ENCODE results near the gene ARMH3. TPM values are rescaled to one million over a fixed set of nuclear protein-coding genes. Genes with fewer than 3 reads are reported as not detected.

The ARMH3 gene
- total RNA-seq, 1 experiment from 2014 or later, result 12.8 TPM

DNA sequence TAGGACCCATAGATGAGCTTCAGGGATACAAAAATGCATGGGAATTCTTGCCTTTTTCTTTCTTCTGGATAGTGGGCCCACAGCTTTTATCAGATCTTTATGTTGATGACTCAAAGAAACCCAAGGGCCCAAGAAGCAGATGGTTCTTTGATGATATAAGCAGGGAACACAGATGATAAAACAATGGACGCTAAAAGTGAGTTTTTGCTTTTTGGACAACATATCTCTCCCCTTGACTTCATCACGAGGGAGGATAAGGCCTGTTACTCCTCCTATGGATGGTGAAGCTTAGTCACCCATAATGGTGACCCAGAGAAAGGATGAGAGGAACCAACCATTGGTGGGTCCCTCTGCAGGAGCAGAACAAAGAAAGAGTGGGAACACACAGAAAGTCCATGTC, 231.2 kb downstream of the ARMH3 start:
- H3K27ac ChIP-seq, result no peak overlapping the region
- no TSS peak for BruUV-seq (replicated peaks)
- H3K27me3 ChIP-seq (ENCODE audit: insufficient read depth, low read depth), result no peaks in the 10 kb centered on the region
- no peaks in the 10 kb centered on the region for H3K36me3 ChIP-seq (ENCODE audit: low read depth)
- H4K20me1 ChIP-seq (ENCODE audit: insufficient read depth), result no peaks in the 10 kb centered on the region
- H3K9me3 ChIP-seq (ENCODE audit: insufficient read depth, low read depth), result no peaks in the 10 kb centered on the region
- POLR2A ChIA-PET (ENCODE audit: unreplicated experiment), result no interaction called here
- CTCF ChIA-PET, result no interaction called here
- H3F3A ChIP-seq (ENCODE audit: insufficient read depth, low read depth), result no peaks in the 10 kb centered on the region
- H3K79me2 ChIP-seq (ENCODE audit: low read depth), result no peaks in the 10 kb centered on the region; the same call in 1 of the 2 replicates
- H3K4me3 ChIP-seq, result no peak overlapping the region
- intact Hi-C loops (cut with micrococcal nuclease; ENCODE audit: unreplicated experiment), result no loop called here
- no peak overlapping the region for H2AFZ ChIP-seq
- H3K9me2 ChIP-seq (ENCODE audit: insufficient read depth), result no peaks in the 10 kb centered on the region
- peaks cover under 1% of the 10 kb centered on the region; the same call in 1 of the 2 replicates for H3K4me1 ChIP-seq (replicated peaks; ENCODE audit: insufficient read depth)
- TF ChIP-seq EZH2 (IDR thresholded peaks at IDR 0.05; ENCODE audit: low read depth), result no peak
- TF ChIP-seq, protein P1, sequence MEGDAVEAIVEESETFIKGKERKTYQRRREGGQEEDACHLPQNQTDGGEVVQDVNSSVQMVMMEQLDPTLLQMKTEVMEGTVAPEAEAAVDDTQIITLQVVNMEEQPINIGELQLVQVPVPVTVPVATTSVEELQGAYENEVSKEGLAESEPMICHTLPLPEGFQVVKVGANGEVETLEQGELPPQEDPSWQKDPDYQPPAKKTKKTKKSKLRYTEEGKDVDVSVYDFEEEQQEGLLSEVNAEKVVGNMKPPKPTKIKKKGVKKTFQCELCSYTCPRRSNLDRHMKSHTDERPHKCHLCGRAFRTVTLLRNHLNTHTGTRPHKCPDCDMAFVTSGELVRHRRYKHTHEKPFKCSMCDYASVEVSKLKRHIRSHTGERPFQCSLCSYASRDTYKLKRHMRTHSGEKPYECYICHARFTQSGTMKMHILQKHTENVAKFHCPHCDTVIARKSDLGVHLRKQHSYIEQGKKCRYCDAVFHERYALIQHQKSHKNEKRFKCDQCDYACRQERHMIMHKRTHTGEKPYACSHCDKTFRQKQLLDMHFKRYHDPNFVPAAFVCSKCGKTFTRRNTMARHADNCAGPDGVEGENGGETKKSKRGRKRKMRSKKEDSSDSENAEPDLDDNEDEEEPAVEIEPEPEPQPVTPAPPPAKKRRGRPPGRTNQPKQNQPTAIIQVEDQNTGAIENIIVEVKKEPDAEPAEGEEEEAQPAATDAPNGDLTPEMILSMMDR (conservative IDR thresholded peaks at IDR 0.05), result no peak
- no peak overlapping the region for H3K4me2 ChIP-seq
- DNase-seq, result no peak

DNA sequence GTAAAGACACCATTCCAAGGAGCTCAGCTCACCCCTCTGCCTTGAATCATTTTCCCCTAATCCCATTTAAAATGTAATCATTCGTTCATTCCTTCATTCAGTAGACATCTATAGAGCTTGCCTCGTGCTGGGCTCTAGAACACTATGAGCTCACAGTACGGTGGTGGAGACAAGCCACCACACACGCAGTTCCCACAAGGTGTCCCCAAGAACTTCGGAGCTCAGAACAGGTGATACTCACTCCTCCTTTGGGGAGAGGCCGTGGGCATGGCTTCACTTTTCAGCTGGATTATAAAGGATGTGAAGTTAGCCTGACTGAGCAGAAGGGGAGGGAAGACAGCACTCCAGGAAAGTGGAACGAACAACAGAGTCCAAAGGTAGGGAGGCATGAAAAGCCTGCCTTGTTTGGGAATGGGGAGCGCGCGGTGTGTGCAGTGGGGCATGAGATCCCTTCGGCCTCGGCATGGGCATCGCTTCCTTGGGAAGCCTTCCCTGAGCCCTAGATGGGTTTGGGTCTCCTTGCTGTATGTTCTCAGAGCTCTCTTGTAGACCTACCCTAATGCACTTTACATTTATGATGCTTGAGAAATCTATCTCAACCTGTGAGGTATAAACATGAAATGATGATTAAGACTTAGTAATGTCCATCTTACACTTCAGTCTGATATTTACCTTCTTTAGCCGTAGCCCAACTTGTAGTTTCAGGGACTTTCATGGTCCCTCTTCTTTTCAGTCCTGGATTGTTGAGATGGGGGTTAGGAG, 236.9 kb downstream of the ARMH3 start:
- no TSS peak for BruUV-seq (replicated peaks)
- peak overlapping the region; percentile 73 for H3K27ac ChIP-seq
- intact Hi-C loops (cut with micrococcal nuclease; ENCODE audit: unreplicated experiment), result loop anchor here (2.0 kb wide), 1 partner anchor 238 kb away; the partner anchor contains the start of gene ARMH3
- no peaks in the 10 kb centered on the region for H3K27me3 ChIP-seq (ENCODE audit: insufficient read depth, low read depth)
- TF ChIP-seq, protein P1 (conservative IDR thresholded peaks at IDR 0.05), result no peak
- TF ChIP-seq EZH2 (IDR thresholded peaks at IDR 0.05; ENCODE audit: low read depth), result no peak
- ChIA-PET CTCF (interaction anchor here (0.5 kb wide), 1 partner anchor 310 kb away, joined by 5 read pairs; no protein-coding TSS in a partner anchor), POLR2A (ENCODE audit: unreplicated experiment) (interaction anchor here (0.5 to 0.6 kb wide), 5 partner anchors 10 to 685 kb away, joined by 3 to 9 read pairs (median 3); partner anchors contain the start of gene SUFU)
- no peaks in the 10 kb centered on the region for H3K9me2 ChIP-seq (ENCODE audit: insufficient read depth)
- H2AFZ ChIP-seq, result peak overlapping the region; percentile 76
- no peaks in the 10 kb centered on the region for H3K9me3 ChIP-seq (ENCODE audit: insufficient read depth, low read depth)
- H3K36me3 ChIP-seq (ENCODE audit: low read depth), result no peaks in the 10 kb centered on the region
- H4K20me1 ChIP-seq (ENCODE audit: insufficient read depth), result peaks cover 33% of the 10 kb centered on the region
- peaks cover 25% of the 10 kb centered on the region for H3K4me1 ChIP-seq (replicated peaks; ENCODE audit: insufficient read depth)
- peak overlapping the region; percentile 65 for H3K4me3 ChIP-seq
- peaks cover 8% of the 10 kb centered on the region; the same call in 1 of the 2 replicates for H3F3A ChIP-seq (ENCODE audit: insufficient read depth, low read depth)
- H3K79me2 ChIP-seq (ENCODE audit: low read depth), result peaks cover 41% of the 10 kb centered on the region
- peak in 1 of 2 experiments; percentile 59 for DNase-seq
- peak overlapping the region; percentile 89 for H3K4me2 ChIP-seq

DNA sequence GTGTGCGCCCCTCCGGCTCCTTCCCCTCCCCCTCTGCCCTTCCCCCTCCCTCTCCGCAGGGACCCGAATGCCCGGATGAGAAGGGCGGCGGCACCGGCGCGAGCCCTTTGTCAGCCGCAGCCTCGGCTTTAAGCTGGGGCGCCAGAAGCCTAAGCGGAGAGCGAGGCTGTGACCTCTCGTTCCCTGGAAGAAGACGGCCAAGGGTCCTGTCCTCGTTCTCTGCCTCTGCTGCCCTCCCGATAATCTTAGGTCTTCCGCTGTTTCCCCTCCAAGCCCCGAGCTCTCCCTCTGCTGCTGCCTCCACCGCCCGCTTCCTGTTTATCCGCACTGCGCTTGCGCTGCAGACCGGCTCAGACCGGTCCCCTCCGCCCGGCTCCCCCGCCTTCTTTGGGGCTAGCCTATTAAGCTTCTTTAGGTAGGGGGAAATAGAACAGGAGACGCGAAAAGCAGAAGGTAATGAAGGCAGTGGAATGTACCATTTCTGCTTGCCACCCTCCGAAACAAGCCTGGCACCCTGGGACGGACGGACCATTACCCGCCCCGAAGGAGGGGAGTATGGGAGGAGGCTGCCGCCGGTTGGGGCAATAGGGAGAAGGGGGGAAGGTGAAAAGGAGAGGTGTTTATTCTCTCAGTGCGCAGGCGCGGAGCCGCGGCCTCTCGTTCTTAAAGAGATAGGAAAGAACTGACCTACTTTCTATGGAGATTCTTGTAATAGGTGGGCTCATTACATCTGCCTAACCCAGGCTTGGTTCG, 237.7 kb downstream of the ARMH3 start, which contains the start of gene OGA:
OGA (minus strand) TSS at position 326 of the 753 bp plus-strand sequence. CDS start 422 bp downstream, outside the sequence.
- peaks cover 8% of the 10 kb centered on the region; the same call in 1 of the 2 replicates for H3F3A ChIP-seq (ENCODE audit: insufficient read depth, low read depth)
- peaks cover 40% of the 10 kb centered on the region for H4K20me1 ChIP-seq (ENCODE audit: insufficient read depth)
- POLR2A ChIA-PET (ENCODE audit: unreplicated experiment), result interaction anchor here (0.5 to 0.7 kb wide), 6 partner anchors 11 to 254 kb away, joined by 3 to 9 read pairs (median 4); no protein-coding TSS in a partner anchor
- intact Hi-C loops (cut with micrococcal nuclease; ENCODE audit: unreplicated experiment), result loop anchor here (2.0 kb wide), 1 partner anchor 239 kb away; the partner anchor contains the start of gene ARMH3
- peak within 1 kb of the TSS; percentile 73 for H3K27ac ChIP-seq
- H3K4me3 ChIP-seq, result peak within 1 kb of the TSS; percentile 77
- H3K27me3 ChIP-seq (ENCODE audit: insufficient read depth, low read depth), result no peaks in the 10 kb centered on the region
- H3K4me2 ChIP-seq, result peak within 1 kb of the TSS; percentile 99
- no peaks in the 10 kb centered on the region for H3K36me3 ChIP-seq (ENCODE audit: low read depth)
- H3K4me1 ChIP-seq (replicated peaks; ENCODE audit: insufficient read depth), result peaks cover 28% of the 10 kb centered on the region
- H3K9me3 ChIP-seq (ENCODE audit: insufficient read depth, low read depth), result no peaks in the 10 kb centered on the region
- peaks cover 49% of the 10 kb centered on the region for H3K79me2 ChIP-seq (ENCODE audit: low read depth)
- no TSS peak for BruUV-seq (replicated peaks)
- DNase-seq, result peak; percentile 94 to 95
- no peaks in the 10 kb centered on the region for H3K9me2 ChIP-seq (ENCODE audit: insufficient read depth)
- TF ChIP-seq EZH2 (IDR thresholded peaks at IDR 0.05; ENCODE audit: low read depth), result no peak
- TF ChIP-seq, protein P1 (conservative IDR thresholded peaks at IDR 0.05), result no peak
- peak within 1 kb of the TSS; percentile 76 for H2AFZ ChIP-seq
- CTCF ChIA-PET, result no interaction called here

Measured in PC-9 (cell line).